BLaER1 (cell line): ENCODE data around the gene ANTXR2.
"Not testable (repeated sequence)": the region's sequence is repeated elsewhere in the genome, so short reads cannot be mapped to it uniquely, and the experiment has no call there.

Experiments
- H3K27ac ChIP-seq: shearing (Covaris generic); formaldehyde crosslinking; 2 replicates; pipeline ENCODE4 v1.8.1; 2022
- H3K27me3 ChIP-seq: shearing (Covaris generic); formaldehyde crosslinking; 2 replicates; pipeline ENCODE4 v1.8.1; 2022
- H3K36me3 ChIP-seq: shearing (Covaris generic); formaldehyde crosslinking; 2 replicates; pipeline ENCODE4 v1.8.1; 2022
- H3K4me1 ChIP-seq: shearing (Covaris generic); formaldehyde crosslinking; 2 replicates; pipeline ENCODE4 v1.8.1; 2022
- H3K4me2 ChIP-seq: shearing (Covaris generic); formaldehyde crosslinking; 2 replicates; pipeline ENCODE4 v1.8.1; 2022
- H3K4me3 ChIP-seq: shearing (Covaris generic); formaldehyde crosslinking; 2 replicates; pipeline ENCODE4 v1.8.1; 2022
- H3K9ac ChIP-seq: shearing (Covaris generic); formaldehyde crosslinking; 2 replicates; pipeline ENCODE4 v1.8.1; 2022
- H3K9me3 ChIP-seq: shearing (Covaris generic); formaldehyde crosslinking; 2 replicates; pipeline ENCODE4 v1.8.1; 2022
- H4K20me1 ChIP-seq: shearing (Covaris generic); formaldehyde crosslinking; 2 replicates; pipeline ENCODE4 v1.8.1; 2022
- Cebpa-rat ChIP-seq: shearing (Covaris generic); IDR thresholded peaks from 2 replicates; pipeline ENCODE4 v1.8.1; 2022

ANTXR2 gene

DNA sequence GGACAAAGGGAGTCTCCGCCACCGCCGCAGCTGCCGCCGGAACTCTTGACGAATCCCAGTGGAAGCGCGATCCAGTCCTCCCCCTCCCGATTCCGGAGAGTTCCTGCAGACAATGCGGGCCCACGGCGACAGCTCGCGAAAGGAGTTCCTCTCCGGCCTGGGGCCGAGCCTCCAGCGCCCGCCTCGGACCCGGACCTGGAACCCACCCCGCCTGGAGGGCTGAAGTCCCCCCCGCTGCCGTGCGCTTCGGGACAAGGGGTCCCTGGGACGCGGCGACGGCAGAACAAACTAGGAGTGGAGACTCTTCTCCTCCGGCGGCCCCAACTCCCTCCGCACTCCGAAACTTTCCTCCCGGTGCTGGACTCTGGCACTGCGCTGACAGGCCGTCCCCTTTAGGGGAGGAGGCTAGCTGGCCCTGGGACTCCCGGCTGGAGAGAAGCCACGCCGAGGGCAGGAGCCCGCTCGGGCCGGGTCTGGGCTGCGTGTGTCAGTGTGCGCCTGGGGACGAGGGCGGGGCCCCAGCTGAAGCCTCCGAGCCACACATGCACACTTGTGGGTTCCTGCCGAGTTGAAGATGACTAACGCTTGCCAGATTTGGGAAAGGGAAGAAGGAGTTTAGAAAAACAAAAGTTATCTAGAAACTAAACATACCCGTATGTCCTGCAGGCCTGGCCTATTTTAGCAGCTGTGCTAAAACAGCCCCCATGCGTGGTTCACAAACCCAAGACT lies at the start of gene ANTXR2:
ANTXR2 (minus strand) TSS at position 486 of the 729 bp plus-strand sequence. CDS start 669 bp downstream, outside the sequence.
- peaks cover 28% of the 10 kb centered on the region for H3K4me1 ChIP-seq

DNA sequence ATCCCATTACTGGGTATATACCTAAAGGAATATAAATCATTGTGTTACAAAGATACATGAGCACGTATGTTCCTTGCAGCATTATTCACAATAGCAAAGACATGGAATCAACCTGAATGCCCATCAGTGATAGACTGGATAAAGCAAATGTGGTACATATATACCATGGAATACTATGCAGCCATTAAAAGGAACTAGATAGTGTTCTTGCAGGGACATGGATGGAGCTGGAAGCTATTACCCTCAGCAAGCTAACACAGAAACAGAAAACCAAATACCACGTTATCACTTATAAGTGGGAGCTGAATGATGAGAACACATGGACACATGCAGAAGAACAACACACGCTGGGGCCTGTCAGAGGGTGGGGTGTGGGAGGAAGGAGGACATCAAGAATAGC lies 48.8 kb upstream of the ANTXR2 start:
- H3K9ac ChIP-seq, H3K27ac ChIP-seq, H3K27me3 ChIP-seq, H3K36me3 ChIP-seq, H4K20me1 ChIP-seq, H3K9me3 ChIP-seq, H3K4me3 ChIP-seq, H3K4me2 ChIP-seq: not testable (repeated sequence)
- peaks cover 18% of the 10 kb centered on the region for H3K4me1 ChIP-seq

More for the DNA sequence above, at the start of gene ANTXR2:
- H3K9me3 ChIP-seq, result no peaks in the 10 kb centered on the region
- TF ChIP-seq Cebpa-rat, result no peak
- H3K9ac ChIP-seq, result peak within 1 kb of the TSS; percentile 80
- no peaks in the 10 kb centered on the region for H3K27me3 ChIP-seq
- peak within 1 kb of the TSS; percentile 77 for H3K27ac ChIP-seq
- no peaks in the 10 kb centered on the region for H4K20me1 ChIP-seq
- peak within 1 kb of the TSS; percentile 88 for H3K4me3 ChIP-seq
- no peaks in the 10 kb centered on the region for H3K36me3 ChIP-seq
- peak within 1 kb of the TSS; percentile 94 for H3K4me2 ChIP-seq

DNA sequence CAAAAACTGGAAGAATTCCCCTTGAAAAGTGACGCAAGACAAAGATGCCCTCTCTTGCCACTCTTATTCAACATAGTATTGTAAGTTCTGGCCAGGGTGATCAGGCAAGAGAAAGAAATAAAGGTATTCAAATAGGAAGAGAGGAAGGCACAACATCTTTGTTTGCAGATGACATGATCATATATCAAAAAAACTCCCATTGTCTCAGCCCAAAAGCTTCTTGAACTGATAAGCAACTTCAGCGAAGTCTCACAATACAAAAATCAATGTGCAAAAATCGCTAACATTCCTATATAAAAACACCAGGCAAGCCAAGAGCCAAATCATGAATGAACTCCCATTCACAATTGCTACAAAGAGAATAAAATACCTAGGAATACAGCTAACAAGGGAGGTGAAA lies 46.6 kb upstream of the ANTXR2 start:
- not testable (repeated sequence) for H3K4me3 ChIP-seq, H3K36me3 ChIP-seq, H3K9ac ChIP-seq, H3K27ac ChIP-seq, H3K4me2 ChIP-seq, H3K4me1 ChIP-seq, H4K20me1 ChIP-seq, H3K27me3 ChIP-seq
- peaks cover 13% of the 10 kb centered on the region; the same call in 1 of the 2 replicates for H3K9me3 ChIP-seq

DNA sequence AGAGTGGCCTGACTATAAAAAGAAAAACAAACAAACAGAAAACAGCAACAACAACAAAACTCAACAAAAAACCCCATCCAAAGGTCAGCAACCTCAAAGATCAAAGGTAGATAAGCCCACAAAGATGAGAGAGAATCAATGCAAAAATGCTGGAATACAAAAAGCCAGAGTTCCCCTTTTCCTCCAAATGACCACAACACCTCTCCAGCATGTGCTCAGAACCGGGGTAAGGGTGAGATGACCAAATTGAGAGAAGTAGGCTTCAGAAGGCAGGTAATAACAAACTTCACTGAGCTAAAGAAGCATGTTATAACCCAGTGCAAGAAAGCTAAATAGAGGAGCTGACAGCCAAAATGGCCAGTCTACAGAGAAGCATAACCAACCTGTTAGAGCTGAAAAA lies 43.5 kb upstream of the ANTXR2 start:
- Histone ChIP-seq H3K4me3 (no peak overlapping the region), H3K9me3 (peaks cover 13% of the 10 kb centered on the region; the same call in 1 of the 2 replicates), H3K27me3 (no peaks in the 10 kb centered on the region), H3K27ac (no peak overlapping the region), H4K20me1 (no peaks in the 10 kb centered on the region), H3K9ac (no peak overlapping the region), H3K36me3 (no peaks in the 10 kb centered on the region), H3K4me2 (no peak overlapping the region), H3K4me1 (no peaks in the 10 kb centered on the region)
- no peak for TF ChIP-seq Cebpa-rat

DNA sequence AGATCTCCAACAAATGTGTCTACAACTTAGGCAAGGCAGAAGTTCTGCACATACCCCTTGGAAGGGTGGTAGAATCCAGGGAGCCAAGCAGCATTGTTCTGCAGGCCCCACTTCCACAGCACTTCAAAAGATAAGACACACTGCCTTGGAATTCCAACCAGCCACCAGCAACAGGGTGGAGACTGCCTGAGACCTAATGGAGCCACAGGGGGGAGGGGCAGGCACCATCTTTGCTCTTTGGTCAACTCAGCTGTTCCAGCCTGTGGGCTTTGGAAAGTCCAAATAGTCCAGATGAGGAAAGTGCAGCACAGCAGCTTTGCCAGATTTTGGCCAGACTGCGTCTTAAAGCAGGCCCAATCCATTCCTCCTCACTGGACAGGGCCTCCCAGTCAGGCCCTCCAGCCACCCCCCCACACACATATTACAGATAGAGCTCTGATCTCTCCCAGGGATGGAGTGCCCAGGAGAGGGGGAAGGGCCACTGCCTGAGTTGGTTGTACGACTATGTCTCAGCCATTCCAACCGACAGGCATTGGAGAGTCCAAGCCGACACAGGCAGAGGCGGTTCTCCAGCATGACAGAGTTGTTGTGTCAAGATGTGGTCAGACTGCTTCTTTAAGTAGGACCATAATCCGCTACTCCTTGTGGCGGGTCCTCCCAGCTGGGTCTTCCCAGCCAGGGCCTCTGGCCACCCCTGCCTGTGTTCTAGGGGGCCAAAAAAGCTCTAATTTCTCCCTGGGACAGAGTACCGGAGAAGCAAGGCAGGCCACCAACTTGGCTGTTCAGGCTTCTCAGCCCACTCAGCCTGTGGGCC lies 42.5 kb upstream of the ANTXR2 start:
- Histone ChIP-seq H3K9ac (no peak overlapping the region), H3K27ac (no peak overlapping the region), H3K4me3 (no peak overlapping the region), H3K4me1 (no peaks in the 10 kb centered on the region), H3K9me3 (peaks cover 13% of the 10 kb centered on the region; the same call in 1 of the 2 replicates), H3K36me3 (no peaks in the 10 kb centered on the region), H3K4me2 (no peak overlapping the region), H3K27me3 (no peaks in the 10 kb centered on the region), H4K20me1 (no peaks in the 10 kb centered on the region)
- no peak for TF ChIP-seq Cebpa-rat

DNA sequence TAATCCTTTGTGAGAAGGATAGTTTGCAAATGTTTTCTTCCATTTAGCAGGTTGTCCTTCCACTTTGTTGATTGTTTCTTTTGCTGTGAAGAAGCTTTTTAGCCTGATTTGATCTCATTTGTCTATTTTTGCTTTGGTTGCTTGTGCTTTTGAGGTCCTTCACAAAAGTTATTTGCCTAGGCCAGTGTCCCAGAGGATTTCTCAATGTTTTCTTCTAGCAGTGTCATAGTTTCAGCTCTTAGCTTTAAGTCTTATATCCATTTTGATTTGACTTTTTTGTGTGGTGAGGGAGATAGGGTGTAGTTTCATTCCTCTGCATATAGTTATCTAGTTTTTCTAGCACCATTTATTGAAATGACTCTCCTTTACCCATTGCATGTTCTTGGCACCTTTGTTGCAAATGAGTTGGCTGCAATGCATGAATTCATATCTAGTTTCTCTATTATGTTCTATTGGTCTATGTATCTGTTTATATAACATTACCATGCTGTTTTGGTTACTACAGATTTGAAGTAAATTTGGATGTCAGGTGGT lies 41.8 kb upstream of the ANTXR2 start:
- Histone ChIP-seq H4K20me1 (no peaks in the 10 kb centered on the region), H3K4me2 (no peak overlapping the region), H3K27ac (no peak overlapping the region), H3K9me3 (peaks cover 13% of the 10 kb centered on the region; the same call in 1 of the 2 replicates), H3K27me3 (no peaks in the 10 kb centered on the region), H3K4me3 (no peak overlapping the region), H3K9ac (no peak overlapping the region), H3K36me3 (no peaks in the 10 kb centered on the region), H3K4me1 (no peaks in the 10 kb centered on the region)
- TF ChIP-seq Cebpa-rat, result no peak

DNA sequence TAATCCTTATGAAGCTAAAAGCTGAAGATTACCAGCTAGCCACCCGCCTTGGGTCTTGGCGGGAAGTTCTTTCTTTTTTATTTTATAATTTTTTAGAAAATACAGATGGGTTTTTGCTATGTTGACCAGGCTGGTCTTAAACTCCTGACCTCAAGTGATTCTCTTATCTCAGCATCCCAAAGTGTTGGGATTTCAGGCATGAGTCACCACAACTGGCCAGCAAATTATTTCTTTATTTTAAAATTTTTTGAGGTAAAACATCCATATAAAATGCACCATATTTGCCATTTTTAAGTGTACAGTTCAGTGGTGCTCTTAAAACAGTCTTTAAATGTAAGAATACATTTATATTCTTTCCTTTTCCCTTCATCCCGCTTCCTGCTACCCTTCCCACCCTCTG lies 40.6 kb upstream of the ANTXR2 start:
- no peaks in the 10 kb centered on the region for H4K20me1 ChIP-seq
- no peak overlapping the region for H3K27ac ChIP-seq
- peaks cover 13% of the 10 kb centered on the region; the same call in 1 of the 2 replicates for H3K9me3 ChIP-seq
- no peak for TF ChIP-seq Cebpa-rat
- no peak overlapping the region for H3K4me3 ChIP-seq
- no peak overlapping the region for H3K4me2 ChIP-seq
- no peak overlapping the region for H3K9ac ChIP-seq
- no peaks in the 10 kb centered on the region for H3K36me3 ChIP-seq
- no peaks in the 10 kb centered on the region for H3K27me3 ChIP-seq
- H3K4me1 ChIP-seq, result no peaks in the 10 kb centered on the region

DNA sequence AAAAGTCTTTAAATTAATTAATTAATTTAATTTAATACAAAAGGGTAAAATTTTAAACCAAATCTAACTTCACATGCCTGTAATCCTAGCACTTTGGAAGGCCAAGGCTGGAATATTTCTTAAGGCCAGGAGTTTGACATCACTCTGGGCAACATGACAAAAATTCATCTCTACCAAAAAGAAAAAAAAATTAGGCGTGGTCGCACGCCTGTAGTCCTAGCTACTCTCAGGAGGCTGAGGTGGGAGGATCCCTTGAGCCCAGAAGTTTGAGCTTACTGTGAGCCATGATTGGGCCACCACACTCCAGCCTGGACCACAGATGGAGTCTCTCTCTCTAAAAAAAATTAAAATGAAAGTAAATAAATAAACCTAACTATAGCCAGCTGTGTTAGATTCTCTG lies 39.2 kb upstream of the ANTXR2 start:
- H3K27ac ChIP-seq, result no peak overlapping the region
- no peaks in the 10 kb centered on the region for H3K27me3 ChIP-seq
- no peak for TF ChIP-seq Cebpa-rat
- no peaks in the 10 kb centered on the region for H3K4me1 ChIP-seq
- no peak overlapping the region for H3K4me2 ChIP-seq
- no peak overlapping the region for H3K4me3 ChIP-seq
- H3K9me3 ChIP-seq, result peaks cover 7% of the 10 kb centered on the region; the same call in 1 of the 2 replicates
- no peaks in the 10 kb centered on the region for H4K20me1 ChIP-seq
- H3K36me3 ChIP-seq, result no peaks in the 10 kb centered on the region
- no peak overlapping the region for H3K9ac ChIP-seq

DNA sequence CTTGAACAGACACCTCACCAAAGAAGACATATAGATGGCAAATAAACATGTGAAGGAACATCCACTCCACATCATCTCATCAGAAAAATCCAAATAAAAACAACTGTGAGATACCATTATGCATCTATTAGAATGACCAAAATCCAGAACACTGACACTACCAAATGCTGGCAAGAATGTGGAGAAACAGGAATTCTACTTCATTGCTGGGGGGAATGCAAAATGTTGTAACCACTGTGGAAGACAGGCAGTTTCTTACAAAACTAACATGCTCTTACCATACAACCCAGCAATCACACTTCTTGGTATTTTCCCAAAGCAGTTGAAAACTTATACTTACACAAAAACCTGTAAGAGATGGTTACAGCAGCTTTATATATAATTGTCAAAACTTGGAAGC lies 38.2 kb upstream of the ANTXR2 start:
- Histone ChIP-seq H3K4me2 (no peak overlapping the region), H3K27ac (no peak overlapping the region)
- TF ChIP-seq Cebpa-rat, result no peak

DNA sequence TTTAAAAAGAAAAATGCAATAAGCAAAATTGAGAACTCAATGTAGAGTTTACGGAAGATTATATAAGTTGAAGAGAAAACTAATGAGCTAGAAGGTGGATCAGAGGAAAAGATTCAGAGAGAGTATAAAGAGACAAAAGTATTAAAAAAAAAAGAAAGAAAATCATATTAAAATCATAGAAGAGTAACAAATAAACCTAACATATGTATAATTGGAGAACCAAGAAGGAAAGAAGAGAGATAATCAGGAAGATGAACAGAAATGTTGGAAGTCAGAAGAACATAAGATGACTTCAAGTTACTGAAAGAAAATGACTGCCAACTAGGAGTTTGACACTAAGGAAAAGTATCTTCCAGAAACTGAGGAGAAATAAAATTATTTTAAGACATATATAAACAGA lies 34.3 kb upstream of the ANTXR2 start:
- Histone ChIP-seq H3K9me3 (0 out of 2 replicates have a peak, but pooled peaks cover 6% of the 10 kb centered on the region), H3K4me3 (no peak overlapping the region), H3K4me2 (no peak overlapping the region), H3K27ac (no peak overlapping the region), H4K20me1 (no peaks in the 10 kb centered on the region), H3K27me3 (no peaks in the 10 kb centered on the region), H3K36me3 (no peaks in the 10 kb centered on the region), H3K4me1 (no peaks in the 10 kb centered on the region), H3K9ac (no peak overlapping the region)
- TF ChIP-seq Cebpa-rat, result no peak

More for the DNA sequence above, 38.2 kb upstream of the ANTXR2 start:
- Histone ChIP-seq H3K4me3 (no peak overlapping the region), H3K27me3 (no peaks in the 10 kb centered on the region), H3K4me1 (no peaks in the 10 kb centered on the region), H3K9me3 (peaks cover 13% of the 10 kb centered on the region; the same call in 1 of the 2 replicates), H3K36me3 (no peaks in the 10 kb centered on the region), H3K9ac (no peak overlapping the region), H4K20me1 (no peaks in the 10 kb centered on the region)
